Activated CD8-positive, alpha-beta T cell treated with anti-CD3 and anti-CD28 coated beads, Interleukin-2, amount 10 ng/mL, durations not matched to agents 7 days and 5 days (primary cell): Measurements from ENCODE around the gene INSM1. TPM values are rescaled to one million over a fixed set of nuclear protein-coding genes. Genes with fewer than 3 reads are reported as not detected.

Experiments used
- ATAC-seq: fragments of 150-1000 bp; cut with Tn5 transposase; one replicate; pipeline ENCODE4 v1.10.0; 2021; ENCODE audit warnings: moderate library complexity
- CTCF ChIA-PET: fragments of 350-600 bp; sonication (Branson Sonifier 250); formaldehyde crosslinking; loops from one replicate; lab custom pipeline; 2021; ENCODE audit warnings: antibody characterized with exemption; lab: Charles Lee
- POLR2A ChIA-PET: fragments of 350-600 bp; sonication (Branson Sonifier 250); formaldehyde crosslinking; loops from one replicate; lab custom pipeline; 2021; ENCODE audit warnings: antibody characterized with exemption; lab: Charles Lee
- DNase-seq: peaks from one replicate; pipeline ENCODE4 v3.0.0-alpha.2; 2020
- H3K27ac Mint-ChIP-seq: one replicate; pipeline ENCODE4 v1.8.0; 2021; ENCODE audit warnings: mild to moderate bottlenecking, mixed read lengths
- H3K27me3 Mint-ChIP-seq: one replicate; pipeline ENCODE4 v1.8.0; 2021; ENCODE audit warnings: low read depth, mixed read lengths
- H3K36me3 Mint-ChIP-seq: one replicate; pipeline ENCODE4 v1.8.0; 2021; ENCODE audit warnings: low read depth, mixed read lengths
- H3K4me1 Mint-ChIP-seq: one replicate; pipeline ENCODE4 v1.8.0; 2021; ENCODE audit warnings: low read depth, mixed read lengths
- H3K4me3 Mint-ChIP-seq: one replicate; pipeline ENCODE4 v1.8.0; 2021; ENCODE audit warnings: mild to moderate bottlenecking, mixed read lengths
- H3K9me3 Mint-ChIP-seq: one replicate; pipeline ENCODE4 v1.8.0; 2022; ENCODE audit warnings: mixed read lengths; ENCODE audit not compliant: insufficient read depth
- total RNA-seq, 2 experiments: library from RNA; stranded (reverse); gene quantifications; one replicate each; pipeline ENCODE4 v1.2.3, GENCODE V29; 2021

INSM1 gene
- total RNA-seq, result not detected

GRCh38 chr20:20367575-20368417 lies at the start of gene INSM1:
Gene INSM1 (plus strand): TSS chr20:20368104. CDS start chr20:20368268, 164 bp downstream.
- ATAC-seq (no peak), DNase-seq (no peak)
- Mint-ChIP-seq H3K36me3 (peaks cover 3% of the 10 kb centered on the region), H3K4me1 (peaks cover 13% of the 10 kb centered on the region), H3K27ac (no peak within 1 kb of the TSS), H3K4me3 (peak within 1 kb of the TSS; percentile 54), H3K9me3 (no peaks in the 10 kb centered on the region), H3K27me3 (peaks cover 70% of the 10 kb centered on the region)
- ChIA-PET POLR2A (no interaction called here), CTCF (interaction anchor here (1.3 kb wide), 1 partner anchor 285 kb away, joined by 3 read pairs; no protein-coding TSS in a partner anchor)

- no peak for DNase-seq
- CTCF ChIA-PET, result no interaction called here
Measured at GRCh38 chr20:20318365-20319161, 49.3 kb upstream of the INSM1 start.

DNA sequence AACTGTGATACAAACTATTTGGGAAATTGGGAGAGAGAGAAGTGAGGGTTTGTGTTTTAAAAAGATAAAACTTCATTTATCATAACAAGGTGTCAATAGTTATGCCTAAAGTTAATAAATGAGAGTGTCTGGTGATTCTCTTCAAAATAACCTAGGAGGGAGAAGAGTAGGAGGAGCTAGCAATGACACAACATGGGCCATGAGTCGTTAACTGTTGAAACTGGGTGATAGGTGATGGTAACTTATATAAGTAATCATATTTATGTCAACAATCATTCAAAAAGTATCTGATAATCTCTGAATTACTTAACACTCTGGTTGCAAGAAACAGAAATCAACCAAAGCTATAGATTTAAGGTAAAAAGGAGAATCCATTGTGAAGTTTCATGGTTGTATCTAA lies 46.8 kb upstream of the INSM1 start:
- Mint-ChIP-seq H3K9me3 (no peaks in the 10 kb centered on the region), H3K4me3 (no peak overlapping the region), H3K27ac (no peak overlapping the region), H3K4me1 (no peaks in the 10 kb centered on the region), H3K36me3 (no peaks in the 10 kb centered on the region), H3K27me3 (peaks cover 7% of the 10 kb centered on the region)
- DNase-seq (no peak), ATAC-seq (no peak)
- ChIA-PET POLR2A (no interaction called here), CTCF (no interaction called here)

More at GRCh38 chr20:20318365-20319161, 49.3 kb upstream of the INSM1 start:
- ATAC-seq, result no peak
- H3K36me3 Mint-ChIP-seq, result no peaks in the 10 kb centered on the region
- H3K4me3 Mint-ChIP-seq, result no peak overlapping the region
- H3K9me3 Mint-ChIP-seq, result no peaks in the 10 kb centered on the region
- H3K4me1 Mint-ChIP-seq, result no peaks in the 10 kb centered on the region
- peaks cover 2% of the 10 kb centered on the region for H3K27me3 Mint-ChIP-seq
- no peak overlapping the region for H3K27ac Mint-ChIP-seq
- POLR2A ChIA-PET, result no interaction called here

DNA sequence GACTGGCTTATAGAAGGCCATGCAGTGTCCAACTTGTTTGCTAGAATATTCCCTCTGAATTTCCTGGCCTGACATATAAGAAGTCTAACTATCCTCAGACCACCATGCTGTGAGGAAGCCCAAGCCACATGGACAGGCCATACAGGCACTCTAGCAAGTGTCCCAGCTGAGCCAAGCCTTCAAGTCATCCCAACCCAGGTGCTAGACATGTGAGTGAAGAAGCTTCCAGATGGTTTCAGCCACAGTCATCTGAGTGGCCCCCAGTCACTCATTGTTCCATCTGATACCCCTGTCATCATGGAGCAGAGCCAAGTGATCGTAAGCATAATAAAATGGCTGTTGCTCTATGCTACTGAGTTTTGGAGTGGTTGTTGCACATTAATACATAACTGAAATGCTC lies 46.0 kb upstream of the INSM1 start:
- Mint-ChIP-seq H3K9me3 (no peaks in the 10 kb centered on the region), H3K27me3 (peaks cover 9% of the 10 kb centered on the region), H3K4me1 (no peaks in the 10 kb centered on the region), H3K27ac (no peak overlapping the region), H3K4me3 (no peak overlapping the region), H3K36me3 (no peaks in the 10 kb centered on the region)
- CTCF ChIA-PET, result no interaction called here
- ATAC-seq, result no peak
- POLR2A ChIA-PET, result no interaction called here
- DNase-seq, result no peak

DNA sequence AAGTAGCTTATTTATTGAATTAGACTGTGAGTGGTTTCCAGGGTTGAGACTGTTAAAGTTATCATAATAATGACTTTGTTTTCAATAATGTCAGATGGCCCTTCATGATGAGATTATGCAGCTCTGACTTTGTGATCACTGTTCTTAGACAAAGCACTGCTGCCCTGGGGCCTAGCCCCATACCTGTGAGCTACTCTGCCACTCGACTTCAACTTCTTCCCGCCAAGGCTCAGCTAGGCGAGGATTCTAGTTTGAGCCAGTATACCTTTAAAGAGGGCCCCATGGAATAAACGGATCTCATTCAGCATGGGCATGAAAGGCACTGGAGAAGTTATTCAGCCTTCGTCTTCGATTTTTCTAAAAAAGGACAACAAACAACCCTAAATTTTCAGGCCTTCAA lies 45.0 kb upstream of the INSM1 start:
- ATAC-seq (no peak), DNase-seq (no peak)
- H3K4me1 Mint-ChIP-seq, result no peaks in the 10 kb centered on the region
- H3K4me3 Mint-ChIP-seq, result no peak overlapping the region
- ChIA-PET CTCF (no interaction called here), POLR2A (interaction anchor here (0.5 kb wide), 1 partner anchor 110 kb away, joined by 3 read pairs; no protein-coding TSS in a partner anchor)
- no peaks in the 10 kb centered on the region for H3K9me3 Mint-ChIP-seq
- peaks cover 11% of the 10 kb centered on the region for H3K27me3 Mint-ChIP-seq
- H3K27ac Mint-ChIP-seq, result no peak overlapping the region
- H3K36me3 Mint-ChIP-seq, result no peaks in the 10 kb centered on the region

- Mint-ChIP-seq H3K9me3 (no peaks in the 10 kb centered on the region), H3K4me1 (no peaks in the 10 kb centered on the region), H3K27me3 (peaks cover 12% of the 10 kb centered on the region), H3K27ac (no peak overlapping the region), H3K36me3 (no peaks in the 10 kb centered on the region), H3K4me3 (no peak overlapping the region)
- POLR2A ChIA-PET, result no interaction called here
- CTCF ChIA-PET, result no interaction called here
- ATAC-seq, result no peak
- DNase-seq, result no peak
Measured at GRCh38 chr20:20327746-20328145, 40.2 kb upstream of the INSM1 start.

DNA sequence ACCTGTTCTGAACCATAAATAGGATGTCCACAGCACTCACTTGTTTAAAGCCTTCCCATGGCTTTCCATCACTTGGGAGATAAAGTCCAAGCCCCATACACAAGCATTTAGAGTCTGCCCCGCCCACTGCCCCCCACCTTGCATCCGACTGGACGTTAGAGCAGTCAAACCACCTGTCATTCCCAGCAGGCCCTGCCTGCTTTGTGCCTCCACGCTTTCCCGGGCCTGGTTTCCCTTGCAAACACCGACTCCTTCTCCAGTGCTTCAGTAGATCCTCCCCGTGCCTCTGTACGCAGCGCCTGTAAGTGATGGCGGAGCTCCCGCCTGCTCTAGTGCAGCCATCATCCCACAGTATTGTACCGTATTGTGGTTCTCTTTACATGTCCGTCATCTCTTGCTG lies 38.3 kb upstream of the INSM1 start:
- Mint-ChIP-seq H3K9me3 (no peaks in the 10 kb centered on the region), H3K4me1 (no peaks in the 10 kb centered on the region), H3K36me3 (no peaks in the 10 kb centered on the region), H3K27ac (no peak overlapping the region), H3K27me3 (peaks cover 12% of the 10 kb centered on the region), H3K4me3 (no peak overlapping the region)
- no peak for ATAC-seq
- POLR2A ChIA-PET, result no interaction called here
- no peak for DNase-seq
- CTCF ChIA-PET, result no interaction called here

- ChIA-PET CTCF (no interaction called here), POLR2A (no interaction called here)
- Mint-ChIP-seq H3K4me3 (no peak overlapping the region), H3K27me3 (peaks cover 13% of the 10 kb centered on the region), H3K4me1 (no peaks in the 10 kb centered on the region), H3K27ac (no peak overlapping the region), H3K9me3 (no peaks in the 10 kb centered on the region), H3K36me3 (no peaks in the 10 kb centered on the region)
- DNase-seq (no peak), ATAC-seq (no peak)
Measured at GRCh38 chr20:20331156-20331555, 36.7 kb upstream of the INSM1 start.

GRCh38 chr20:20331817-20332216 lies 36.1 kb upstream of the INSM1 start:
- Mint-ChIP-seq H3K4me1 (no peaks in the 10 kb centered on the region), H3K36me3 (no peaks in the 10 kb centered on the region), H3K4me3 (no peak overlapping the region), H3K27ac (no peak overlapping the region), H3K27me3 (peaks cover 11% of the 10 kb centered on the region), H3K9me3 (no peaks in the 10 kb centered on the region)
- ChIA-PET CTCF (no interaction called here), POLR2A (no interaction called here)
- ATAC-seq (no peak), DNase-seq (no peak)

- ATAC-seq, result no peak
- ChIA-PET CTCF (no interaction called here), POLR2A (no interaction called here)
Measured at GRCh38 chr20:20333866-20334265, 34.0 kb upstream of the INSM1 start.

DNA sequence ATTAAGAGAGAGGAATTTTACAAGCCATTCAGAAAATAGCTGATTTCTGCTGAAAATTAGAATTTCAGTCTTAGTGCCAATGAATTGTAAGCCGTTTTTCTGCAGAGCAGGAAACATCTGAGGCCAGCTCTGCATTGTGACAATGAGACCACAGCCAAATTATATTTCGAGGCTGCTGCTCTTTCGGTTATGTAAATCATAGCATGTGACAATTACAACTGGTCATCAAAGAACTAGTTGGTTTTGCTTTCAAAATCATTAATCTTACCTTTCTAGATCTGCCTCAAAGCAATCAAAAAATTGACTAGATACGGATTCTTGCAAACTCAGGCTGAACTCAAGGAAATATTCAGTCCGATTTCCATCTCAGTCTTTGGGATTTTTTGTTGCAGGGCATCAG lies 33.4 kb upstream of the INSM1 start:
- Mint-ChIP-seq H3K27ac (no peak overlapping the region), H3K36me3 (no peaks in the 10 kb centered on the region), H3K4me3 (no peak overlapping the region), H3K4me1 (no peaks in the 10 kb centered on the region), H3K9me3 (no peaks in the 10 kb centered on the region), H3K27me3 (peaks cover 8% of the 10 kb centered on the region)
- no peak for DNase-seq
- no peak for ATAC-seq
- ChIA-PET CTCF (no interaction called here), POLR2A (no interaction called here)

More at GRCh38 chr20:20333866-20334265, 34.0 kb upstream of the INSM1 start:
- H3K27ac Mint-ChIP-seq, result no peak overlapping the region
- H3K9me3 Mint-ChIP-seq, result no peaks in the 10 kb centered on the region
- DNase-seq, result no peak
- no peaks in the 10 kb centered on the region for H3K36me3 Mint-ChIP-seq
- H3K4me1 Mint-ChIP-seq, result no peaks in the 10 kb centered on the region
- H3K27me3 Mint-ChIP-seq, result peaks cover 8% of the 10 kb centered on the region
- H3K4me3 Mint-ChIP-seq, result no peak overlapping the region

DNA sequence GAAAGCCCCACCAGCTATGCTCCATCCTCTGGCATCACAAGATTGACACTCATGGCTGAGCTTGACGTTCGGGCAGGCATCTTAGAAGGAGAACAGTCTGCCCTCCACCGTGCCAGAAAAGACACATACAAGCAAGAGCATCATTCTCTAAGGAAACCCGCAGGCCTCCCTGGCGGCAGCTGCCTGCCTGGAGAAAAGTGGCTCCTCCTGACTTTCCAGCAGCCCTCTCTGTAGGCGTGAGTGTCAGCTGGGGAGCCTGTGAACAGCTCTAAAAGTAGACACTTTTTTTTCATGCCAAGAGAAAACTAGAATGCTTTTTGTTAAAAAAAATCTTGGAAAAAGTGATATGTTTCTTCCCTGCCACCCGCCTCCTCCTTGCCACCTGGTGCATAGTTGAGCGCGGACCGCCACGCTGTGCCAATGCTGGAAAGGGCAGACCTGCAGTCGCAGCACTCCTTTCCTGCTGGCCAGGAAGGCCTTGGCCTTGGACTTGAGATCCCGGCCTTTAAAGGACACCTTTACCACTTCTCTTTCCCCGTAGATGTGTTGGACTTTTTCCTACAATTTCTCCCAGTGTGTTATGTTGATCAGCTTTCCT lies 29.7 kb upstream of the INSM1 start:
- Mint-ChIP-seq H3K27ac (no peak overlapping the region), H3K36me3 (no peaks in the 10 kb centered on the region), H3K27me3 (peaks cover 6% of the 10 kb centered on the region), H3K4me3 (no peak overlapping the region), H3K9me3 (no peaks in the 10 kb centered on the region), H3K4me1 (no peaks in the 10 kb centered on the region)
- no peak for ATAC-seq
- ChIA-PET CTCF (no interaction called here), POLR2A (no interaction called here)
- no peak for DNase-seq
